Measurements from ENCODE around the gene ABCA13.

- TF ChIP-seq POLR2A (IDR thresholded peaks at IDR 0.05; ENCODE audit: low read depth, low read length) = no peak
- no peak for TF ChIP-seq FOS (IDR thresholded peaks at IDR 0.05; ENCODE audit: low read depth, low read length)
- TF ChIP-seq CEBPB (IDR thresholded peaks at IDR 0.05; ENCODE audit: low read depth, low read length) = no peak
- TF ChIP-seq BHLHE40 (IDR thresholded peaks at IDR 0.05; ENCODE audit: low read depth, low read length) = no peak
- no peak for TF ChIP-seq CTCF (conservative IDR thresholded peaks at IDR 0.05; ENCODE audit: low read depth, low read length)
- TF ChIP-seq RAD21 (IDR thresholded peaks at IDR 0.05; ENCODE audit: low read length) = no peak
These were observed 500.4 kb downstream of the ABCA13 start for GRCh38 chr7:48671656-48672055.
